Panc1 (cell line): ENCODE data around the gene HSF2BP.

Source experiments
- CTCF ChIP-seq: fragments of 450-650 bp; IDR thresholded peaks from 2 replicates; pipeline ENCODE4 v1.5.1; 2017; ENCODE audit warnings: mild to moderate bottlenecking
- REST ChIP-seq, 2 experiments: IDR thresholded peaks; 2 replicates each; pipeline ENCODE4 v1.6.1; 2011 to 2012; ENCODE audit warnings: low read depth in 2 of 2, control low read depth in 1 of 2, low read length in 1 of 2, mild to moderate bottlenecking in 1 of 2, moderate library complexity in 1 of 2; ENCODE audit not compliant: insufficient read depth in 1 of 2
- SIN3A ChIP-seq: IDR thresholded peaks from 2 replicates; pipeline ENCODE4 v1.6.1; 2012; ENCODE audit warnings: low read depth, mild to moderate bottlenecking, low read length, moderate library complexity, borderline replicate concordance; ENCODE audit not compliant: insufficient read depth
- TCF7L2 ChIP-seq: IDR thresholded peaks from 2 replicates; pipeline ENCODE4 v1.6.1; 2011; ENCODE audit warnings: mild to moderate bottlenecking, low read depth, low read length, inconsistent platforms

- no peak for TF ChIP-seq REST (IDR thresholded peaks at IDR 0.05; ENCODE audit: insufficient read depth in 1 of 2, low read depth in 2 of 2, low read length in 1 of 2)
- TF ChIP-seq CTCF = no peak
- TF ChIP-seq TCF7L2 = no peak
- no peak for TF ChIP-seq SIN3A
Measured at GRCh38 chr21:43604505-43605204, 54.6 kb downstream of the HSF2BP start.
